Measurements from ENCODE around the gene RBM24. TPM values are rescaled to one million over a fixed set of nuclear protein-coding genes. Genes with fewer than 3 reads are reported as not detected.

RBM24 gene
- total RNA-seq, 6 experiments from 2014 or later: 0.16 to 1.9 (median 0.60) TPM; not detected in 1

DNA sequence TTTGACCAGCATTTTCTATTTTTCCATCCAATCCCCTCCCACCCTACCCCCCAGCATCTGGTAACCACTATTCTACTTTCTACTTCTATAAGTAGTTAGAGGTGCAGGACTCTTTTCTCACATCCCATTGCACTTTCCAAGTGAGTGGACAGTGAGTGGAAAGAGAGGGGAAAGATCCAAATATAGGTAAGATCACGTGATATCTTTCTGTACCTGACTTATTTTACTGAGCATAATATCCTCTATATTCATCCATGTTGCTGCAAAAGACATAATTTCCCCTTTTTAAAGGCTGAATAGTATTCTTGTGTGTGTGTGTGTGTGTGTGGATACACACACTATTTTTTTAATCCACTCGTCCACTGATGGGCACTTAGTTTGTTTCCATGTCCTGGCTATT, 18.1 kb downstream of the RBM24 start:
- no peak for ATAC-seq
- Histone ChIP-seq H3K36me3 (no peaks in the 10 kb centered on the region), H3K27me3 (no peaks in the 10 kb centered on the region), H3K4me3 (no peak overlapping the region), H3K27ac (no peak overlapping the region), H3K9me3 (no peaks in the 10 kb centered on the region), H3K4me1 (no peaks in the 10 kb centered on the region)
- intact Hi-C loops (cut with DNase I): no loop called here
- TF ChIP-seq POLR2A (IDR thresholded peaks at IDR 0.05): no peak
- TF ChIP-seq, protein P1, sequence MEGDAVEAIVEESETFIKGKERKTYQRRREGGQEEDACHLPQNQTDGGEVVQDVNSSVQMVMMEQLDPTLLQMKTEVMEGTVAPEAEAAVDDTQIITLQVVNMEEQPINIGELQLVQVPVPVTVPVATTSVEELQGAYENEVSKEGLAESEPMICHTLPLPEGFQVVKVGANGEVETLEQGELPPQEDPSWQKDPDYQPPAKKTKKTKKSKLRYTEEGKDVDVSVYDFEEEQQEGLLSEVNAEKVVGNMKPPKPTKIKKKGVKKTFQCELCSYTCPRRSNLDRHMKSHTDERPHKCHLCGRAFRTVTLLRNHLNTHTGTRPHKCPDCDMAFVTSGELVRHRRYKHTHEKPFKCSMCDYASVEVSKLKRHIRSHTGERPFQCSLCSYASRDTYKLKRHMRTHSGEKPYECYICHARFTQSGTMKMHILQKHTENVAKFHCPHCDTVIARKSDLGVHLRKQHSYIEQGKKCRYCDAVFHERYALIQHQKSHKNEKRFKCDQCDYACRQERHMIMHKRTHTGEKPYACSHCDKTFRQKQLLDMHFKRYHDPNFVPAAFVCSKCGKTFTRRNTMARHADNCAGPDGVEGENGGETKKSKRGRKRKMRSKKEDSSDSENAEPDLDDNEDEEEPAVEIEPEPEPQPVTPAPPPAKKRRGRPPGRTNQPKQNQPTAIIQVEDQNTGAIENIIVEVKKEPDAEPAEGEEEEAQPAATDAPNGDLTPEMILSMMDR (IDR thresholded peaks at IDR 0.05): no peak
- 75% methylated on average over 1 of the region's 2 CpGs for WGBS (ENCODE audit: insufficient coverage, low coverage, low lambda C conversion rate, missing lambda C conversion rate)
- no peak for DNase-seq

GRCh38 chr6:17299750-17300149, 18.6 kb downstream of the RBM24 start:
- no peaks in the 10 kb centered on the region for H3K36me3 ChIP-seq
- TF ChIP-seq, protein P1 (IDR thresholded peaks at IDR 0.05): no peak
- no peak for TF ChIP-seq POLR2A (IDR thresholded peaks at IDR 0.05)
- H3K9me3 ChIP-seq: no peaks in the 10 kb centered on the region
- no peak overlapping the region for H3K4me3 ChIP-seq
- intact Hi-C loops (cut with DNase I): no loop called here
- no peak for ATAC-seq
- WGBS (ENCODE audit: insufficient coverage, low coverage, low lambda C conversion rate, missing lambda C conversion rate): 91% methylated on average over 1 of the region's 1 CpG
- H3K27ac ChIP-seq: no peak overlapping the region
- H3K4me1 ChIP-seq: no peaks in the 10 kb centered on the region
- no peaks in the 10 kb centered on the region for H3K27me3 ChIP-seq
- no peak for DNase-seq

DNA sequence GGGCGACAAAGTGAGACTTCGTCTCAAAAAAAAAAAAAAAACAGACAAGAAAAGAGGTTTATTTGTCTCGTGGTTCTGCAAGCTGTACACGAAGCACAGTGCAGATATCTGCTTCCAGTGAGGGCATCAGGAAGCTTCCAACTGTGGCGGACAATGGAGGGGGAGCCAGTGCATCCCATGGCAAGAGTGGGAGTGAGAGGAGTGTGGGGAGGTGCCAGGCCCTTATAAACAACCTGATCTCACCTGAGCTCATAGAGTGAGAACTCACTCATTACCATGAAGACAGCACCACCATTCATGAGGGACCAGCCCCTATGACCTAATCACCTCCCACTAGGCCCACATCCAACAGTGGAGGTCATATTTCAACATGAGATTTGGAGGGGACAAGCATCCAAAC, 19.5 kb downstream of the RBM24 start:
- intact Hi-C loops (cut with DNase I): no loop called here
- TF ChIP-seq, protein P1 (IDR thresholded peaks at IDR 0.05): no peak
- no peak for TF ChIP-seq POLR2A (IDR thresholded peaks at IDR 0.05)
- Histone ChIP-seq H3K36me3 (no peaks in the 10 kb centered on the region), H3K27ac (no peak overlapping the region), H3K9me3 (no peaks in the 10 kb centered on the region), H3K27me3 (no peaks in the 10 kb centered on the region), H3K4me3 (no peak overlapping the region), H3K4me1 (no peaks in the 10 kb centered on the region)
- 92% methylated on average over 4 of the region's 5 CpGs for WGBS (ENCODE audit: insufficient coverage, low coverage, low lambda C conversion rate, missing lambda C conversion rate)
- ATAC-seq (no peak), DNase-seq (no peak)

DNA sequence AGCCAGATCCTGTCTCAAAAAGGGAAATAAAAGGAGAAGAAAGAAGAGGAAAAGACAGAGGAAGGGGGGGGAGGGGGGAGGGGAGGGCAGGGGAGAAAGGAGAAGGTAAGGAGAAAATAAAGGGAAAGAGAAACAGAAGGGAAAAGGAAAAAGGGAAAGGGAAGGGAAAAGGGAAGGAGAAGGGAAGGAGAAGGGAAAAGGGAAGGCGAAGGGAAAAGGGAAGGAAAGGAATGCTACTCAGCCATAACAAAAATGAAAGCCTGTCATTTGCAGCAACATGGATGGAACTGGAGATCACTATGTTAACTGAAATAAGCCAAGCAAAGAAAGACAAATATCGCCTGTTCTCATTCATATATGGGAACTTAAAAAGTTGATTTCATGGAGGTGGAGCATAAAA, 22.3 kb downstream of the RBM24 start:
- Histone ChIP-seq H3K36me3 (no peaks in the 10 kb centered on the region), H3K27ac (no peak overlapping the region), H3K9me3 (no peaks in the 10 kb centered on the region), H3K4me1 (no peaks in the 10 kb centered on the region), H3K27me3 (no peaks in the 10 kb centered on the region), H3K4me3 (no peak overlapping the region)
- intact Hi-C loops (cut with DNase I): no loop called here
- WGBS (ENCODE audit: insufficient coverage, low coverage, low lambda C conversion rate, missing lambda C conversion rate): 75% methylated on average over 2 of the region's 2 CpGs
- no peak for ATAC-seq
- TF ChIP-seq POLR2A (IDR thresholded peaks at IDR 0.05): no peak
- TF ChIP-seq, protein P1 (IDR thresholded peaks at IDR 0.05): no peak
- no peak for DNase-seq
